OCI-LY1 (cell line): ENCODE data around the gene NAXD.

Source experiments
- EZH2 ChIP-seq: fragments of 200-600 bp; sonication (generic), shearing (Covaris generic); IDR thresholded peaks from 2 replicates; pipeline ENCODE4 v1.8.0; 2017; ENCODE audit warnings: borderline replicate concordance, mixed run types, mild to moderate bottlenecking, antibody characterized with exemption, low read length, moderate library complexity, mixed read lengths
- TF ChIP-seq, protein P1 (sequence below): fragments of 200-600 bp; sonication (generic), shearing (Covaris generic); IDR thresholded peaks from 2 replicates; pipeline ENCODE4 v1.5.1; 2017; ENCODE audit warnings: mild to moderate bottlenecking, antibody characterized with exemption, low read length, moderate library complexity, mixed read lengths

DNA sequence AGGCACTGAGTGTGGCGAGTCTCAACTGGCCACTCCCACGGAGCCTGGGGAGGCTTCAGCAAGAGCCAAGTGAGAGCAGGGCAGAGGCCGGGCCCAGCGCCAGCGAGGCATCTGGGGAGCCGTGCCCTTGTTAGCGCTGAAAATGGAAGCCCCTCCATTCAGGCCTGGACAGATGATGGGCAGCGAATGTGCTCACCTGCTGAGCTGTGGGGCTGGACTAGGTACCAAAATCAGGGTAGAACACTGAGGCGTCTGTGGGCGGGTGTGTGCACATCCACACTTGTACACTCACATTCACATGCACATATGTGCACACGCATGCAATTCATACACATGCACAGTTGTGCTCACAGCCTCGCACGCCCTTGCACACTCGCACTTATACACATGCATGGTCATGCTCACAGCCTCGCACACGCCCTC is 20.7 kb downstream of the NAXD start:
- TF ChIP-seq, protein P1, sequence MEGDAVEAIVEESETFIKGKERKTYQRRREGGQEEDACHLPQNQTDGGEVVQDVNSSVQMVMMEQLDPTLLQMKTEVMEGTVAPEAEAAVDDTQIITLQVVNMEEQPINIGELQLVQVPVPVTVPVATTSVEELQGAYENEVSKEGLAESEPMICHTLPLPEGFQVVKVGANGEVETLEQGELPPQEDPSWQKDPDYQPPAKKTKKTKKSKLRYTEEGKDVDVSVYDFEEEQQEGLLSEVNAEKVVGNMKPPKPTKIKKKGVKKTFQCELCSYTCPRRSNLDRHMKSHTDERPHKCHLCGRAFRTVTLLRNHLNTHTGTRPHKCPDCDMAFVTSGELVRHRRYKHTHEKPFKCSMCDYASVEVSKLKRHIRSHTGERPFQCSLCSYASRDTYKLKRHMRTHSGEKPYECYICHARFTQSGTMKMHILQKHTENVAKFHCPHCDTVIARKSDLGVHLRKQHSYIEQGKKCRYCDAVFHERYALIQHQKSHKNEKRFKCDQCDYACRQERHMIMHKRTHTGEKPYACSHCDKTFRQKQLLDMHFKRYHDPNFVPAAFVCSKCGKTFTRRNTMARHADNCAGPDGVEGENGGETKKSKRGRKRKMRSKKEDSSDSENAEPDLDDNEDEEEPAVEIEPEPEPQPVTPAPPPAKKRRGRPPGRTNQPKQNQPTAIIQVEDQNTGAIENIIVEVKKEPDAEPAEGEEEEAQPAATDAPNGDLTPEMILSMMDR = no peak
- no peak for TF ChIP-seq EZH2
